Measurements from ENCODE around the gene WDFY2.

GRCh38 chr13:51768976-51769375, 184.7 kb downstream of the WDFY2 start:
- TF ChIP-seq POLR2A (IDR thresholded peaks at IDR 0.05) (no peak), CTCF (IDR thresholded peaks at IDR 0.05) (no peak)
